ENCODE measurements around the gene GRPEL2. TPM values are rescaled to one million over a fixed set of nuclear protein-coding genes. Genes with fewer than 3 reads are reported as not detected.

The GRPEL2 gene
- total RNA-seq, 1 experiment from 2014 or later: 48.9 TPM

- Histone ChIP-seq H2AFZ (ENCODE audit: low read depth, low read length, poor library complexity, severe bottlenecking) (no peak overlapping the region), H3K4me3 (replicated peaks in 1 of 2; ENCODE audit: low read depth in 1 of 2, low read length in 2 of 2) (peak overlapping the region; percentile 89 to 90), H3K79me2 (ENCODE audit: insufficient read depth, low read length) (peaks cover 5% of the 10 kb centered on the region; the same call in 1 of the 2 replicates), H3K27ac (ENCODE audit: low read depth, low read length) (no peak overlapping the region), H3K36me3 (ENCODE audit: control insufficient read depth in 1 of 2, insufficient read depth in 2 of 2, low read length in 2 of 2) (peaks cover under 1 to 3% of the 10 kb centered on the region in 2 experiments; a peak in 2 of 4 replicates), H4K20me1 (ENCODE audit: insufficient read depth) (no peaks in the 10 kb centered on the region; the same call in 1 of the 2 replicates), H3K4me1 (ENCODE audit: control insufficient read depth in 1 of 2, insufficient read depth in 2 of 2, low read length in 2 of 2) (peaks cover 7 to 18% of the 10 kb centered on the region in 2 experiments; a peak in 3 of 4 replicates), H3K9ac (ENCODE audit: low read length) (peak overlapping the region; percentile 79; the same call in 1 of the 2 replicates), H3K4me2 (ENCODE audit: low read length) (peak overlapping the region; percentile 88), H3K9me3 (ENCODE audit: control insufficient read depth in 1 of 2, insufficient read depth in 1 of 2, low read depth in 1 of 2, low read length in 2 of 2) (no peaks in the 10 kb centered on the region), H3K9me2 (ENCODE audit: insufficient read depth) (no peaks in the 10 kb centered on the region), H3K27me3 (ENCODE audit: insufficient read depth, low read length) (no peaks in the 10 kb centered on the region)
- ChIA-PET POLR2A (interaction anchor here (1.8 kb wide), 1 partner anchor 13 kb away, joined by 18 read pairs; the partner anchor contains the start of gene GRPEL2), CTCF (interaction anchor here (1.8 kb wide), 1 partner anchor 13 kb away, joined by 22 read pairs; no protein-coding TSS in a partner anchor), RAD21 (ENCODE audit: low non-redundant PET in 1 of 2, low total read pairs in 2 of 2, uncharacterized antibody in 2 of 2, unreplicated experiment in 2 of 2) (interaction anchor here in 1 of 2 experiments (0.5 kb wide), 1 partner anchor 82 kb away, joined by 3 read pairs; no protein-coding TSS in a partner anchor)
- intact Hi-C loops (cut with micrococcal nuclease): no loop called here
- TF ChIP-seq REST (IDR thresholded peaks at IDR 0.05; ENCODE audit: low read depth): no peak
- no peak for TF ChIP-seq POLR2A (IDR thresholded peaks at IDR 0.05; ENCODE audit: borderline replicate concordance, extremely low read depth, insufficient read depth, insufficient read length)
- TF ChIP-seq EZH2 (IDR thresholded peaks at IDR 0.05): no peak
- no peak for TF ChIP-seq ZFX (IDR thresholded peaks at IDR 0.05)
- no peak for TF ChIP-seq POLR2AphosphoS5 (IDR thresholded peaks at IDR 0.05; ENCODE audit: low read depth, low read length)
- no peak for TF ChIP-seq SIN3A (IDR thresholded peaks at IDR 0.05; ENCODE audit: low read depth)
- no peak for TF ChIP-seq FOSL1 (IDR thresholded peaks at IDR 0.05; ENCODE audit: low read depth)
- TF ChIP-seq, protein P1, sequence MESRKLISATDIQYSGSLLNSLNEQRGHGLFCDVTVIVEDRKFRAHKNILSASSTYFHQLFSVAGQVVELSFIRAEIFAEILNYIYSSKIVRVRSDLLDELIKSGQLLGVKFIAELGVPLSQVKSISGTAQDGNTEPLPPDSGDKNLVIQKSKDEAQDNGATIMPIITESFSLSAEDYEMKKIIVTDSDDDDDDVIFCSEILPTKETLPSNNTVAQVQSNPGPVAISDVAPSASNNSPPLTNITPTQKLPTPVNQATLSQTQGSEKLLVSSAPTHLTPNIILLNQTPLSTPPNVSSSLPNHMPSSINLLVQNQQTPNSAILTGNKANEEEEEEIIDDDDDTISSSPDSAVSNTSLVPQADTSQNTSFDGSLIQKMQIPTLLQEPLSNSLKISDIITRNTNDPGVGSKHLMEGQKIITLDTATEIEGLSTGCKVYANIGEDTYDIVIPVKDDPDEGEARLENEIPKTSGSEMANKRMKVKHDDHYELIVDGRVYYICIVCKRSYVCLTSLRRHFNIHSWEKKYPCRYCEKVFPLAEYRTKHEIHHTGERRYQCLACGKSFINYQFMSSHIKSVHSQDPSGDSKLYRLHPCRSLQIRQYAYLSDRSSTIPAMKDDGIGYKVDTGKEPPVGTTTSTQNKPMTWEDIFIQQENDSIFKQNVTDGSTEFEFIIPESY (IDR thresholded peaks at IDR 0.05; ENCODE audit: extremely low read depth, insufficient replicate concordance, low read length): no peak
- no peak for TF ChIP-seq SP1 (IDR thresholded peaks at IDR 0.05; ENCODE audit: low read depth)
- TF ChIP-seq RAD21 (IDR thresholded peaks at IDR 0.05; ENCODE audit: low read depth): no peak
- TF ChIP-seq EGR1 (IDR thresholded peaks at IDR 0.05; ENCODE audit: low read depth): no peak
- TF ChIP-seq CEBPB (IDR thresholded peaks at IDR 0.05; ENCODE audit: low read depth): no peak
- TF ChIP-seq MAX (IDR thresholded peaks at IDR 0.05): no peak
- TF ChIP-seq EZH2phosphoT487 (IDR thresholded peaks at IDR 0.05; ENCODE audit: borderline replicate concordance): no peak
- no peak for TF ChIP-seq TCF7L2 (IDR thresholded peaks at IDR 0.05; ENCODE audit: borderline replicate concordance, extremely low read depth, insufficient read depth, insufficient read length)
- TF ChIP-seq SRF (IDR thresholded peaks at IDR 0.05; ENCODE audit: low read depth): no peak
- no peak for TF ChIP-seq YY1 (IDR thresholded peaks at IDR 0.05; ENCODE audit: extremely low read depth, insufficient replicate concordance, low read depth, low read length)
- ATAC-seq (no peak), DNase-seq (ENCODE audit: low read depth, low spot score) (no peak)
- BruUV-seq (replicated peaks): no TSS peak
Observed at GRCh38 chr5:149358868-149359495, 13.7 kb downstream of the GRPEL2 start.
